Epithelial cell of esophagus (primary cell): ENCODE data around the gene OCA2.

Experiments used
- DNase-seq: peaks from one replicate; pipeline ENCODE4 v3.0.0; 2010; ENCODE audit warnings: low read depth
- H3K4me3 ChIP-seq: 2 replicates; pipeline ENCODE4 v1.5.1; 2011; ENCODE audit warnings: mild to moderate bottlenecking, low read length, control low read depth
- TF ChIP-seq, protein P1 (sequence below): IDR thresholded peaks from 2 replicates; pipeline ENCODE4 v1.5.1; 2011; ENCODE audit warnings: low read depth, mild to moderate bottlenecking, low read length, control low read depth, inconsistent platforms; ENCODE audit not compliant: insufficient read depth; ENCODE audit errors: missing control alignments

The OCA2 gene

DNA sequence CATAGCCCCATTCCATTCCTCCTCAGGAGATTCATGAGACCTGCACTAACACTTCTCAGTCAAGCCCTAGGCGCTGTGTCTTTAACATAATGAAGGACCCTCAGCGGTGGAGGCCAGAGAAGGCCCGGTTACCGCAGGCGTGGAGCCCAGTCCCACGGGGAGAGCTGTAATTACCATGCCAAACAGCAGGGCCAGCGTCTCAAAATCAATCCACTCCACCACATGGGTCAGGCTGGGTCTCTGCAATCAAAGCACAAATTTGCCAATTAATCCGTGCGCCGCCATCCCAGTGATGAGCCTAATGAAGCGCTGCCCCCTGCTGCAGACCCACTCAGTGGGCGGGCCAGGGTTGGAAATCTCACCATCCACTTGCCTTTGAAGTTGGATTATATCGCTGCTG, 109.7 kb downstream of the OCA2 start:
- TF ChIP-seq, protein P1, sequence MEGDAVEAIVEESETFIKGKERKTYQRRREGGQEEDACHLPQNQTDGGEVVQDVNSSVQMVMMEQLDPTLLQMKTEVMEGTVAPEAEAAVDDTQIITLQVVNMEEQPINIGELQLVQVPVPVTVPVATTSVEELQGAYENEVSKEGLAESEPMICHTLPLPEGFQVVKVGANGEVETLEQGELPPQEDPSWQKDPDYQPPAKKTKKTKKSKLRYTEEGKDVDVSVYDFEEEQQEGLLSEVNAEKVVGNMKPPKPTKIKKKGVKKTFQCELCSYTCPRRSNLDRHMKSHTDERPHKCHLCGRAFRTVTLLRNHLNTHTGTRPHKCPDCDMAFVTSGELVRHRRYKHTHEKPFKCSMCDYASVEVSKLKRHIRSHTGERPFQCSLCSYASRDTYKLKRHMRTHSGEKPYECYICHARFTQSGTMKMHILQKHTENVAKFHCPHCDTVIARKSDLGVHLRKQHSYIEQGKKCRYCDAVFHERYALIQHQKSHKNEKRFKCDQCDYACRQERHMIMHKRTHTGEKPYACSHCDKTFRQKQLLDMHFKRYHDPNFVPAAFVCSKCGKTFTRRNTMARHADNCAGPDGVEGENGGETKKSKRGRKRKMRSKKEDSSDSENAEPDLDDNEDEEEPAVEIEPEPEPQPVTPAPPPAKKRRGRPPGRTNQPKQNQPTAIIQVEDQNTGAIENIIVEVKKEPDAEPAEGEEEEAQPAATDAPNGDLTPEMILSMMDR, result no peak
- no peak for DNase-seq
- H3K4me3 ChIP-seq, result no peak overlapping the region

GRCh38 chr15:27985099-27985498, 114.0 kb downstream of the OCA2 start:
- no peak overlapping the region for H3K4me3 ChIP-seq
- TF ChIP-seq, protein P1, result no peak
- DNase-seq, result no peak

GRCh38 chr15:27983496-27983895, 115.6 kb downstream of the OCA2 start:
- TF ChIP-seq, protein P1, result no peak
- H3K4me3 ChIP-seq, result no peak overlapping the region
- DNase-seq, result no peak

DNA sequence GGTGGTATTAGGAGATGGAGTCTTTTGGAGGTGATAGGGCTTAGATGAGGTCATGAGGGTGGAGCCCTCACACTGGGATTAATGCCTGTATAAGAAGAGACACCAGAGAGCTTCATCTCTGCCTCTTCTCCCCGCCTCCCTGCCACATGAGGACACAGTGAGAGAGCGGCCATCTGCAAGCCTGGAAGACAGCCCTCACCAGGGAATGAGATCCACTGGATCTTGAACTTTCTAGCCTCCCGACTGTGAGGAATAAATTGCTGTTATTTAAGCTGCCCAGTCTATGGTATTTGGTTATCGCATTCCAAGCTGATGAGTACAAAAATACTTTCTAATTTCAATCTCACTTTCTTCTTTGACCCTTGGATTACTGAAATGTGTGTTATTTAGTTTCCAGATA, 121.4 kb downstream of the OCA2 start:
- TF ChIP-seq, protein P1, result no peak
- no peak overlapping the region for H3K4me3 ChIP-seq
- DNase-seq, result no peak

GRCh38 chr15:27973886-27974285, 125.2 kb downstream of the OCA2 start:
- no peak for DNase-seq
- H3K4me3 ChIP-seq, result no peak overlapping the region
- TF ChIP-seq, protein P1, result no peak

DNA sequence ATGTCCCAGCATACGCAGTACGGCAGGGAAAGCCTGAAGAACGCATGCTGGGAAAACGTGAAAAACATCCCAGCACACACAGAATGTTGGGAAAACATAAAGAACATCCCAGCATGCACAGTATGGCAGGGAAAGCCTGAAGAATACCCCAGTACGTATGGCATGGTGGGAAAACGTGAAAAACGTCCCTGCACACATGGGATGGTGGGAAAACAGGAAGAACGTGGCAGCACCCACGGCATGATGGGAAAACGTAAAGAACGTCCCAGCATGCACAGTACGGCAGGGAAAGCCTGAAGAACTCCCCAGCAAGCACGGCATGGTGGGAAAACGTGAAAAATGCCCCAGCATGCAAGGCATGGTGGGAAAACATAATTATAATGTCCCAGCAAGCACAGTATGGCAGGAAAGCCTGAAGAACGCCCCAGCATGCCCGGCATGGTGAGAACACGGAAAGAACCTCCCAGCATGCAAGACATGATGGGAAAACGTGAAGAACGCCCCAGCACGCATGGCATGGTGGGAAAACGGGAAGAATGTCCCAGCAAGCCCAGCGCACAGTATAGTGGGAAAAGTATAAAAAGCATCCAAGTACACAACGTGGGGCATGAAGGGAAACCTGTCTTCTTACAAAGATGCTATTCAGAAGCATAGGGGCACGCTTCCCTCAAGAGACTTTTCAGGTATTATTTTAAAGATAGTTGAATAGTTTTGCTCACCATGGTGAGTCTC, 128.3 kb downstream of the OCA2 start:
- DNase-seq, result no peak
- H3K4me3 ChIP-seq, result no peak overlapping the region
- TF ChIP-seq, protein P1, result no peak

- TF ChIP-seq, protein P1, result no peak
- DNase-seq, result no peak
- H3K4me3 ChIP-seq, result no peak overlapping the region
These were observed 131.6 kb downstream of the OCA2 start for GRCh38 chr15:27967541-27967940.
